Measurements from ENCODE around the gene SCARB1. TPM values are rescaled to one million over a fixed set of nuclear protein-coding genes. Genes with fewer than 3 reads are reported as not detected.

Gene SCARB1
- total and polyA plus RNA-seq, 2 of the 13 experiments (the other 11 are each of a cell fraction or from before 2014, with no cell fraction given), result 63.4 to 160 TPM

DNA sequence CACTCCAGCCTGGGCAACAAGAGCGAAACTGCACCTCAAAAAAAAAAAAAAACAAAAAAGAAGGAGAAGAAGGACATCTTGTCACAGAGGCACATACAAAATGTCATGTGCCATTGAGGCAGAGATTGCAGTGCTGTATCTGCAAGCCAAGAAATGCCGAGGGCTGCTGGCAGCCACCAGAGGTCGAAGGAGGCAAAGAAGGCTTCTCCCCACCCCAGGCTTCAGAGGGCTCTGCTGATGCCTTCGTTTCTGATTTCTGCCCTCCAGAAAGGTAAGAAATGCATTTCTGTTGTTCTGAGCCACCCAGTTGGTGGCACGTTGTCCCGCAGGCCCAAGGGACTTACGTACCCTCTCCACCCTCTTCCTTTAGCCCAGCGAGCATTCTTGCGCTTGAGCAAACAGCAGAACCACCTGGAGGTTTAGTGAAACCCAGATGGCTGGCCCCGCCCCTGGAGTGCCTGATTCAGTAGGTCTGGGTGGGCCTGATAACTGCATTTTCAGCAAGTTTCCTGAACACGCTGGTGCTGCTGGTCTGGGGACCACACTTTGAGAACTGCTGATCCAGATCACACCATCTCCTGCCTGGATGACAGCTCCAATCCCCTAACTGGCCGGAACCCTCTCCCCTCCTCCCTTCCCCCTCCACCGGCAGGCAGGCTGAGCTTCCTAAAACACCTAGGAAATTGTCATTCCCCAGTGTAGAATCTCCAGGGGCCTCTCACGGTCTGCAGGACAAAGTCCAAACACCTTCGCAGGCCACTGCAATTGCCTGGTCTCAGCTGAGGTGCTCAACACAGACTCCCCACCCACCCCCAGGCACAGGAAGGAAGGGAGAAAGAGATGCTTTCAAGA, 21.1 kb upstream of the SCARB1 start (continued):
- TF ChIP-seq, protein P1, sequence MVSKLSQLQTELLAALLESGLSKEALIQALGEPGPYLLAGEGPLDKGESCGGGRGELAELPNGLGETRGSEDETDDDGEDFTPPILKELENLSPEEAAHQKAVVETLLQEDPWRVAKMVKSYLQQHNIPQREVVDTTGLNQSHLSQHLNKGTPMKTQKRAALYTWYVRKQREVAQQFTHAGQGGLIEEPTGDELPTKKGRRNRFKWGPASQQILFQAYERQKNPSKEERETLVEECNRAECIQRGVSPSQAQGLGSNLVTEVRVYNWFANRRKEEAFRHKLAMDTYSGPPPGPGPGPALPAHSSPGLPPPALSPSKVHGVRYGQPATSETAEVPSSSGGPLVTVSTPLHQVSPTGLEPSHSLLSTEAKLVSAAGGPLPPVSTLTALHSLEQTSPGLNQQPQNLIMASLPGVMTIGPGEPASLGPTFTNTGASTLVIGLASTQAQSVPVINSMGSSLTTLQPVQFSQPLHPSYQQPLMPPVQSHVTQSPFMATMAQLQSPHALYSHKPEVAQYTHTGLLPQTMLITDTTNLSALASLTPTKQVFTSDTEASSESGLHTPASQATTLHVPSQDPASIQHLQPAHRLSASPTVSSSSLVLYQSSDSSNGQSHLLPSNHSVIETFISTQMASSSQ (IDR thresholded peaks at IDR 0.05; ENCODE audit: low read depth), result no peak
- TF ChIP-seq, protein P1 (CRISPR knock-in tag; IDR thresholded peaks at IDR 0.05; ENCODE audit: borderline replicate concordance), result no peak; the same call in 1 of the 2 replicates
- TF ChIP-seq TEAD3 (CRISPR knock-in tag; optimal IDR thresholded peaks at IDR 0.05; ENCODE audit: borderline replicate concordance) (peak; percentile 72), HDAC2 (CRISPR knock-in tag; IDR thresholded peaks at IDR 0.05) (peak; percentile 42), MTA1 (CRISPR knock-in tag; IDR thresholded peaks at IDR 0.05; ENCODE audit: borderline replicate concordance) (0 out of 2 replicates have a peak, but pooled peaks have one; percentile 15), RNF2 (conservative IDR thresholded peaks at IDR 0.05; ENCODE audit: low read depth) (no peak), GATAD2A (CRISPR knock-in tag; IDR thresholded peaks at IDR 0.05) (peak; percentile 79), ZNF138 (CRISPR knock-in tag; IDR thresholded peaks at IDR 0.05; ENCODE audit: low read depth) (no peak), ZNF225 (CRISPR knock-in tag; IDR thresholded peaks at IDR 0.05) (no peak), MTF2 (CRISPR knock-in tag; IDR thresholded peaks at IDR 0.05; ENCODE audit: borderline replicate concordance) (no peak), BRD4 (CRISPR knock-in tag; IDR thresholded peaks at IDR 0.05) (no peak)
- TF ChIP-seq, protein P2, sequence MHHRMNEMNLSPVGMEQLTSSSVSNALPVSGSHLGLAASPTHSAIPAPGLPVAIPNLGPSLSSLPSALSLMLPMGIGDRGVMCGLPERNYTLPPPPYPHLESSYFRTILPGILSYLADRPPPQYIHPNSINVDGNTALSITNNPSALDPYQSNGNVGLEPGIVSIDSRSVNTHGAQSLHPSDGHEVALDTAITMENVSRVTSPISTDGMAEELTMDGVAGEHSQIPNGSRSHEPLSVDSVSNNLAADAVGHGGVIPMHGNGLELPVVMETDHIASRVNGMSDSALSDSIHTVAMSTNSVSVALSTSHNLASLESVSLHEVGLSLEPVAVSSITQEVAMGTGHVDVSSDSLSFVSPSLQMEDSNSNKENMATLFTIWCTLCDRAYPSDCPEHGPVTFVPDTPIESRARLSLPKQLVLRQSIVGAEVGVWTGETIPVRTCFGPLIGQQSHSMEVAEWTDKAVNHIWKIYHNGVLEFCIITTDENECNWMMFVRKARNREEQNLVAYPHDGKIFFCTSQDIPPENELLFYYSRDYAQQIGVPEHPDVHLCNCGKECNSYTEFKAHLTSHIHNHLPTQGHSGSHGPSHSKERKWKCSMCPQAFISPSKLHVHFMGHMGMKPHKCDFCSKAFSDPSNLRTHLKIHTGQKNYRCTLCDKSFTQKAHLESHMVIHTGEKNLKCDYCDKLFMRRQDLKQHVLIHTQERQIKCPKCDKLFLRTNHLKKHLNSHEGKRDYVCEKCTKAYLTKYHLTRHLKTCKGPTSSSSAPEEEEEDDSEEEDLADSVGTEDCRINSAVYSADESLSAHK (CRISPR knock-in tag; IDR thresholded peaks at IDR 0.05; ENCODE audit: borderline replicate concordance), result no peak
- TF ChIP-seq, protein P3, sequence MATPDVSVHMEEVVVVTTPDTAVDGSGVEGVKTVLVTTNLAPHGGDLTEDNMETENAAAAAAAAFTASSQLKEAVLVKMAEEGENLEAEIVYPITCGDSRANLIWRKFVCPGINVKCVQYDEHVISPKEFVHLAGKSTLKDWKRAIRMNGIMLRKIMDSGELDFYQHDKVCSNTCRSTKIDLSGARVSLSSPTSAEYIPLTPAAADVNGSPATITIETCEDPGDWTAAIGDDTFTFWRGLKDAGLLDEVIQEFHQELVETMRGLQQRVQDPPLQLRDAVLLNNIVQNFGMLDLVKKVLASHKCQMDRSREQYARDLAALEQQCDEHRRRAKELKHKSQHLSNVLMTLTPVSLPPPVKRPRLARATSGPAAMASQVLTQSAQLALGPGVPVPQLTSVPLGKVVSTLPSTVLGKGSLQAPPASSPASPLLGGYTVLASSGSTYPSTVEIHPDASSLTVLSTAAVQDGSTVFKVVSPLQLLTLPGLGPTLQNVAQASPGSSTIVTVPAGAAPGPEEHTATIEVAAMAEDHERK (CRISPR knock-in tag; IDR thresholded peaks at IDR 0.05; ENCODE audit: low read depth), result no peak
- TF ChIP-seq, protein P4, sequence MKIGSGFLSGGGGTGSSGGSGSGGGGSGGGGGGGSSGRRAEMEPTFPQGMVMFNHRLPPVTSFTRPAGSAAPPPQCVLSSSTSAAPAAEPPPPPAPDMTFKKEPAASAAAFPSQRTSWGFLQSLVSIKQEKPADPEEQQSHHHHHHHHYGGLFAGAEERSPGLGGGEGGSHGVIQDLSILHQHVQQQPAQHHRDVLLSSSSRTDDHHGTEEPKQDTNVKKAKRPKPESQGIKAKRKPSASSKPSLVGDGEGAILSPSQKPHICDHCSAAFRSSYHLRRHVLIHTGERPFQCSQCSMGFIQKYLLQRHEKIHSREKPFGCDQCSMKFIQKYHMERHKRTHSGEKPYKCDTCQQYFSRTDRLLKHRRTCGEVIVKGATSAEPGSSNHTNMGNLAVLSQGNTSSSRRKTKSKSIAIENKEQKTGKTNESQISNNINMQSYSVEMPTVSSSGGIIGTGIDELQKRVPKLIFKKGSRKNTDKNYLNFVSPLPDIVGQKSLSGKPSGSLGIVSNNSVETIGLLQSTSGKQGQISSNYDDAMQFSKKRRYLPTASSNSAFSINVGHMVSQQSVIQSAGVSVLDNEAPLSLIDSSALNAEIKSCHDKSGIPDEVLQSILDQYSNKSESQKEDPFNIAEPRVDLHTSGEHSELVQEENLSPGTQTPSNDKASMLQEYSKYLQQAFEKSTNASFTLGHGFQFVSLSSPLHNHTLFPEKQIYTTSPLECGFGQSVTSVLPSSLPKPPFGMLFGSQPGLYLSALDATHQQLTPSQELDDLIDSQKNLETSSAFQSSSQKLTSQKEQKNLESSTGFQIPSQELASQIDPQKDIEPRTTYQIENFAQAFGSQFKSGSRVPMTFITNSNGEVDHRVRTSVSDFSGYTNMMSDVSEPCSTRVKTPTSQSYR (CRISPR knock-in tag; IDR thresholded peaks at IDR 0.05; ENCODE audit: borderline replicate concordance), result peak; percentile 63
- TF ChIP-seq, protein P5, sequence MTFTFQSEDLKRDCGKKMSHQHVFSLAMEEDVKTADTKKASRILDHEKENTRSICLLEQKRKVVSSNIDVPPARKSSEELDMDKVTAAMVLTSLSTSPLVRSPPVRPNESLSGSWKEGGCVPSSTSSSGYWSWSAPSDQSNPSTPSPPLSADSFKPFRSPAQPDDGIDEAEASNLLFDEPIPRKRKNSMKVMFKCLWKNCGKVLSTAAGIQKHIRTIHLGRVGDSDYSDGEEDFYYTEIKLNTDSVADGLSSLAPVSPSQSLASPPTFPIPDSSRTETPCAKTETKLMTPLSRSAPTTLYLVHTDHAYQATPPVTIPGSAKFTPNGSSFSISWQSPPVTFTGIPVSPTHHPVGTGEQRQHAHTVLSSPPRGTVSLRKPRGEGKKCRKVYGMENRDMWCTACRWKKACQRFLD (CRISPR knock-in tag; IDR thresholded peaks at IDR 0.05; ENCODE audit: borderline replicate concordance), result no peak
